Esophagus squamous epithelium (tissue), 4 donors: ENCODE measurements around the gene POLR1G.

Source experiments
- POLR2A ChIP-seq, 4 donors: fragments of 450-650 bp; IDR thresholded peaks; one replicate each; pipeline ENCODE4 v1.6.1; 2017; ENCODE audit warnings: antibody characterized with exemption in 4 of 4, mild to moderate bottlenecking in 4 of 4, moderate library complexity in 3 of 4
- TF ChIP-seq, protein P1 (sequence below), 6 experiments: fragments of 450-650 bp in 4 of 6; fragments of 200-600 bp in 2 of 6; sonication (generic) in 2 of 6; IDR thresholded peaks; one replicate each; pipeline ENCODE4 v1.5.1; 2016 to 2019; ENCODE audit warnings: antibody characterized with exemption in 6 of 6, mild to moderate bottlenecking in 4 of 6, moderate library complexity in 4 of 6

GRCh38 chr19:45437328-45437727 is 30.9 kb downstream of the POLR1G start:
- no peak for TF ChIP-seq POLR2A (IDR thresholded peaks at IDR 0.05)
- TF ChIP-seq, protein P1, sequence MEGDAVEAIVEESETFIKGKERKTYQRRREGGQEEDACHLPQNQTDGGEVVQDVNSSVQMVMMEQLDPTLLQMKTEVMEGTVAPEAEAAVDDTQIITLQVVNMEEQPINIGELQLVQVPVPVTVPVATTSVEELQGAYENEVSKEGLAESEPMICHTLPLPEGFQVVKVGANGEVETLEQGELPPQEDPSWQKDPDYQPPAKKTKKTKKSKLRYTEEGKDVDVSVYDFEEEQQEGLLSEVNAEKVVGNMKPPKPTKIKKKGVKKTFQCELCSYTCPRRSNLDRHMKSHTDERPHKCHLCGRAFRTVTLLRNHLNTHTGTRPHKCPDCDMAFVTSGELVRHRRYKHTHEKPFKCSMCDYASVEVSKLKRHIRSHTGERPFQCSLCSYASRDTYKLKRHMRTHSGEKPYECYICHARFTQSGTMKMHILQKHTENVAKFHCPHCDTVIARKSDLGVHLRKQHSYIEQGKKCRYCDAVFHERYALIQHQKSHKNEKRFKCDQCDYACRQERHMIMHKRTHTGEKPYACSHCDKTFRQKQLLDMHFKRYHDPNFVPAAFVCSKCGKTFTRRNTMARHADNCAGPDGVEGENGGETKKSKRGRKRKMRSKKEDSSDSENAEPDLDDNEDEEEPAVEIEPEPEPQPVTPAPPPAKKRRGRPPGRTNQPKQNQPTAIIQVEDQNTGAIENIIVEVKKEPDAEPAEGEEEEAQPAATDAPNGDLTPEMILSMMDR (IDR thresholded peaks at IDR 0.05), result no peak
